Activated naive CD8-positive, alpha-beta T cell treated with anti-CD3 and anti-CD28 coated beads for 36 hours (primary cell): Measurements from ENCODE around the gene DLGAP3. TPM values are rescaled to one million over a fixed set of nuclear protein-coding genes. Genes with fewer than 3 reads are reported as not detected.
"Not testable (repeated sequence)": the region's sequence is repeated elsewhere in the genome, so short reads cannot be mapped to it uniquely, and the experiment has no call there.

Experiments
- DNase-seq: peaks from one replicate; pipeline ENCODE4 v3.0.0; 2021
- H3K27ac Mint-ChIP-seq: one replicate; pipeline ENCODE4 v1.8.0; 2022; ENCODE audit warnings: mild to moderate bottlenecking, moderate library complexity, mixed read lengths
- H3K27me3 Mint-ChIP-seq: one replicate; pipeline ENCODE4 v1.8.0; 2022; ENCODE audit warnings: mild to moderate bottlenecking, mixed read lengths
- H3K36me3 Mint-ChIP-seq: one replicate; pipeline ENCODE4 v1.8.0; 2021; ENCODE audit warnings: mild to moderate bottlenecking, mixed read lengths
- H3K4me1 Mint-ChIP-seq: one replicate; pipeline ENCODE4 v1.8.0; 2021; ENCODE audit warnings: mixed read lengths
- H3K4me3 Mint-ChIP-seq: one replicate; pipeline ENCODE4 v1.8.0; 2022; ENCODE audit warnings: mild to moderate bottlenecking, moderate library complexity, mixed read lengths
- H3K9me3 Mint-ChIP-seq: one replicate; pipeline ENCODE4 v1.8.0; 2022; ENCODE audit warnings: mixed read lengths
- total RNA-seq, 2 experiments: library from RNA; stranded (reverse); gene quantifications; one replicate each; pipeline ENCODE4 v1.2.3, GENCODE V29; 2021

DLGAP3 gene
- total RNA-seq, 2 experiments from 2014 or later: 0.74 to 0.91 TPM

GRCh38 chr1:34825455-34826091, 103.9 kb downstream of the DLGAP3 start:
- Mint-ChIP-seq H3K27ac (no peak overlapping the region), H3K9me3 (no peaks in the 10 kb centered on the region), H3K27me3 (no peaks in the 10 kb centered on the region), H3K4me3 (no peak overlapping the region), H3K36me3 (no peaks in the 10 kb centered on the region), H3K4me1 (no peaks in the 10 kb centered on the region)
- no peak for DNase-seq

- Mint-ChIP-seq H3K27ac (no peak overlapping the region), H3K27me3 (no peaks in the 10 kb centered on the region), H3K9me3 (no peaks in the 10 kb centered on the region), H3K4me3 (no peak overlapping the region), H3K4me1 (no peaks in the 10 kb centered on the region), H3K36me3 (no peaks in the 10 kb centered on the region)
- no peak for DNase-seq
Measured at GRCh38 chr1:34824817-34825454, 104.5 kb downstream of the DLGAP3 start.

GRCh38 chr1:34822202-34822601, 107.2 kb downstream of the DLGAP3 start:
- no peaks in the 10 kb centered on the region for H3K36me3 Mint-ChIP-seq
- no peaks in the 10 kb centered on the region for H3K27me3 Mint-ChIP-seq
- H3K4me1 Mint-ChIP-seq: no peaks in the 10 kb centered on the region
- no peak overlapping the region for H3K27ac Mint-ChIP-seq
- no peak overlapping the region for H3K4me3 Mint-ChIP-seq
- DNase-seq: no peak
- H3K9me3 Mint-ChIP-seq: no peaks in the 10 kb centered on the region

GRCh38 chr1:34818862-34819261, 110.6 kb downstream of the DLGAP3 start:
- not testable (repeated sequence) for H3K36me3 Mint-ChIP-seq, H3K27ac Mint-ChIP-seq

GRCh38 chr1:34816778-34817177, 112.7 kb downstream of the DLGAP3 start:
- no peaks in the 10 kb centered on the region for H3K9me3 Mint-ChIP-seq
- H3K4me1 Mint-ChIP-seq: no peaks in the 10 kb centered on the region
- no peak overlapping the region for H3K4me3 Mint-ChIP-seq
- H3K27me3 Mint-ChIP-seq: no peaks in the 10 kb centered on the region
- no peak for DNase-seq
- peaks cover 2% of the 10 kb centered on the region for H3K36me3 Mint-ChIP-seq
- no peak overlapping the region for H3K27ac Mint-ChIP-seq

More at GRCh38 chr1:34818862-34819261, 110.6 kb downstream of the DLGAP3 start:
- H3K27me3 Mint-ChIP-seq, H3K4me3 Mint-ChIP-seq, DNase-seq, H3K4me1 Mint-ChIP-seq, H3K9me3 Mint-ChIP-seq: not testable (repeated sequence)

- no peak overlapping the region for H3K27ac Mint-ChIP-seq
- no peaks in the 10 kb centered on the region for H3K27me3 Mint-ChIP-seq
- H3K9me3 Mint-ChIP-seq: no peaks in the 10 kb centered on the region
- no peak for DNase-seq
- no peaks in the 10 kb centered on the region for H3K4me1 Mint-ChIP-seq
- H3K4me3 Mint-ChIP-seq: no peak overlapping the region
- peaks cover 2% of the 10 kb centered on the region for H3K36me3 Mint-ChIP-seq
Measured at GRCh38 chr1:34816332-34816731, 113.1 kb downstream of the DLGAP3 start.

Other genes with a start within 250 kb of the DLGAP3 start
- gene GJB5, start 174.6 kb downstream of the DLGAP3 start, total RNA-seq: not detected
- gene GJB4, start 169.9 kb downstream of the DLGAP3 start, total RNA-seq: not detected
- gene GJB3, start 148.4 kb downstream of the DLGAP3 start, total RNA-seq: not detected
- not detected for gene GJA4, start 136.7 kb downstream of the DLGAP3 start, total RNA-seq
- 10 to 100 TPM; 67.4 to 68.1 TPM for gene SMIM12, start 69.9 kb downstream of the DLGAP3 start, total RNA-seq
- 10 to 100 TPM; 18.4 to 19.2 TPM for gene TMEM35B, start 55.7 kb upstream of the DLGAP3 start, total RNA-seq
- gene ZMYM6, start 102.3 kb upstream of the DLGAP3 start, total RNA-seq: 10 to 100 TPM; 12.3 to 17.2 TPM
- 1 to 10 TPM; 3.9 to 6.1 TPM for gene ZMYM1, start 149.7 kb upstream of the DLGAP3 start, total RNA-seq